GM06990 (cell line): ENCODE results near the gene GC.

Experiments used
- DNase-seq: peaks from one replicate; pipeline ENCODE4 v3.0.0-alpha.2; 2011; ENCODE audit not compliant: insufficient read length; ENCODE audit errors: extremely low read depth
- H3K27me3 ChIP-seq: replicated peaks from 2 replicates; pipeline ENCODE4 v1.6.0; 2011; ENCODE audit warnings: low read length; ENCODE audit not compliant: control insufficient read depth, insufficient read depth
- H3K36me3 ChIP-seq: 2 replicates; pipeline ENCODE4 v1.5.1; 2011; ENCODE audit warnings: low read length; ENCODE audit not compliant: control insufficient read depth, insufficient read depth
- H3K4me3 ChIP-seq: replicated peaks from 2 replicates; pipeline ENCODE4 v1.5.1; 2011; ENCODE audit warnings: low read depth, mild to moderate bottlenecking, control low read depth, low read length
- CTCF ChIP-seq: IDR thresholded peaks from 2 replicates; pipeline ENCODE4 v1.5.1; 2011; ENCODE audit warnings: low read length, control low read depth, mild to moderate bottlenecking, inconsistent platforms; ENCODE audit not compliant: insufficient read depth, poor library complexity, severe bottlenecking

Gene GC

DNA sequence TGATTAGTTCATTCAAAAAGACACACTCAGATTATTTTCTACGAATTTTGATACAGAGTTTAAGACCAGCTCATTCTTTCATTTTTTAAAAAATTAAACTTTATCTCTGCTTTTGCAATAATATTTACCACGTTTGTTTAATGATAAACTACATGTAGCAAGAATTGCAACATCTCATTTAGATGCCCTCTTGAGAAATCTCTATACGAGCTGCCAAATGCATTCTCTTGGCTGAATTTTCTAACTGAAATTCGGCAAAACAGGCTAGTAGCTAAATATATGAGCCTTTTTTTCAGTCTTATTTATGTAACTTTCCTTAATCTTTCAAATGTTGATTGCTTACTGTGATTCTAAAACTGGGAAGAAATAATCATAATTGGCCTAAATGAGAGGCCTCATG is 2.1 kb upstream of the GC start:
- H3K27me3 ChIP-seq, result no peaks in the 10 kb centered on the region
- H3K36me3 ChIP-seq, result no peaks in the 10 kb centered on the region
- no peak overlapping the region for H3K4me3 ChIP-seq
- no peak for DNase-seq
- no peak for TF ChIP-seq CTCF

GRCh38 chr4:71784569-71785197 is 804 bp upstream of the GC start:
- no peak for DNase-seq
- no peak for TF ChIP-seq CTCF

DNA sequence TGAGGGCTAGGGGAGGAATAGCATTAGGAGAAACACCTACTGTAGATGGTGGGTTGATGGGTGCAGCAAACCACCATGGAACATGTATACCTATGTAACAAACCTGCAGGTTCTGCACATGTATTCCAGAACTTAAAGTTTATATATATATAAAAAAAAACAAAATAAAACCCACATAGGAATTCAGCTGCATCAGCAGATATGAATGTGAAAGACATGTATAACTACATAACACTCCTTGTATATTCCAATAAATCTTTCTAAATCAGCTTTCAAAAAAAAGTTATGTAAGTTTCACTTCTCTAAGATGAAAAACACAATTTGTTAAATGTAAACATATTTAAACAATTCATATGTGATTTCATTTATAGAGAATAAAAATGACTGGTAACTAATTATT is 6.0 kb downstream of the GC start:
- DNase-seq, result no peak

More at GRCh38 chr4:71784569-71785197, 804 bp upstream of the GC start:
- Histone ChIP-seq H3K27me3 (no peaks in the 10 kb centered on the region), H3K4me3 (no peak overlapping the region), H3K36me3 (no peaks in the 10 kb centered on the region)

DNA sequence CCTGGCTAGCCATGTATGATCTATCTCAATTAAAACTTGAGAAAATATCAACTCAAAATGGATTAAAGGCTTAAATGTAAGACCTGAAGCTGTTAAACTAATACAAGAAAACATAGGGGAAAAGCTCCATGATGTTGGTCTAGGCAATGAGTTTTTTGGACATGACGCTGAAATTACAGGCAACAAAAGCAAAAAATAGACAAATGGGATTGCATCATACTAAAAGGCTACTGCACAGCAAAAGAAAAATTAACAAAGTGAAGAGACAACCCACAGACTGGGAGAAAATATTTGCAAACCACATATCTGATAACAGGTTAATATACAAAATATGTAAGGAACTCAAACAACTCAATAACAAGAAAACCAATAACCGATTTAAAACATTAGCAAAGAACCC is 8.4 kb downstream of the GC start:
- no peak overlapping the region for H3K4me3 ChIP-seq
- no peak for DNase-seq
- no peaks in the 10 kb centered on the region for H3K36me3 ChIP-seq
- TF ChIP-seq CTCF, result no peak
- no peaks in the 10 kb centered on the region for H3K27me3 ChIP-seq

More for the DNA sequence above, 6.0 kb downstream of the GC start:
- TF ChIP-seq CTCF, result no peak
- no peak overlapping the region for H3K4me3 ChIP-seq
- H3K36me3 ChIP-seq, result no peaks in the 10 kb centered on the region
- no peaks in the 10 kb centered on the region for H3K27me3 ChIP-seq

GRCh38 chr4:71774136-71774535 is 9.7 kb downstream of the GC start:
- Histone ChIP-seq H3K27me3 (no peaks in the 10 kb centered on the region), H3K36me3 (no peaks in the 10 kb centered on the region), H3K4me3 (no peak overlapping the region)
- DNase-seq, result no peak
- TF ChIP-seq CTCF, result no peak

GRCh38 chr4:71773004-71773403 is 10.9 kb downstream of the GC start:
- no peak for TF ChIP-seq CTCF
- Histone ChIP-seq H3K27me3 (no peaks in the 10 kb centered on the region), H3K4me3 (no peak overlapping the region), H3K36me3 (no peaks in the 10 kb centered on the region)
- DNase-seq, result no peak
